A549 (cell line): Measurements from ENCODE around the gene BLMH. TPM values are rescaled to one million over a fixed set of nuclear protein-coding genes. Genes with fewer than 3 reads are reported as not detected.

ENCODE experiments used
- ATAC-seq, 2 experiments: fragments of 200-7000 bp in 1 of 2; fragments of >200 bp in 1 of 2; cut with Nextera tagmentation in 1 of 2; cut with Tn5 transposase in 1 of 2; 3 replicates each; pipeline versions ENCODE4 v1.8.0 to v1.9.1; 2018 to 2020; ENCODE audit warnings: mild to moderate bottlenecking in 1 of 2, moderate library complexity in 1 of 2
- CTCF ChIA-PET: fragments of 300-600 bp; sonication (Branson Sonifier 250); formaldehyde crosslinking; extraction: SDS; loops from one replicate; lab custom pipeline; 2021; ENCODE audit warnings: antibody characterized with exemption, inconsistent platforms; lab: Yijun Ruan, JAX
- POLR2A ChIA-PET: fragments of 350-600 bp; formaldehyde crosslinking; extraction: SDS; loops from one replicate; lab custom pipeline; 2021; ENCODE audit warnings: antibody characterized with exemption, inconsistent platforms; lab: Yijun Ruan, JAX
- DNase-seq, 2 experiments: peaks; one replicate each; pipeline versions ENCODE4 v3.0.0 to v3.0.0-alpha.2; 2011 to 2016; ENCODE audit warnings: low read depth in 1 of 2, low spot score in 1 of 2
- FAIRE-seq: peaks from 2 replicates; lab custom pipeline; 2011; peaks lifted over from hg19 to GRCh38; lab: Jason Lieb, UNC
- H3K27ac ChIP-seq, 2 experiments: fragments of >200 bp; sonication (Bioruptor Twin); formaldehyde crosslinking; 3 replicates each; pipeline ENCODE4 v1.5.1; 2016 to 2017
- H3K4me1 ChIP-seq: fragments of >200 bp; sonication (Bioruptor Twin); formaldehyde crosslinking; 3 replicates; pipeline ENCODE4 v1.6.1; 2016
- H3K4me2 ChIP-seq: fragments of >200 bp; sonication (Bioruptor Twin); formaldehyde crosslinking; 3 replicates; pipeline ENCODE4 v1.6.1; 2016
- H3K4me3 ChIP-seq: fragments of >200 bp; sonication (Bioruptor Twin); formaldehyde crosslinking; 3 replicates; pipeline ENCODE4 v1.5.1; 2016
- H3K9me3 ChIP-seq: fragments of >200 bp; sonication (Bioruptor Twin); formaldehyde crosslinking; 3 replicates; pipeline ENCODE4 v1.6.1; 2016
- BCL3 ChIP-seq: fragments of >200 bp; sonication (Bioruptor Twin); formaldehyde crosslinking; IDR thresholded peaks from 3 replicates; pipeline ENCODE4 v1.6.1; 2016
- CEBPB ChIP-seq, 2 experiments: fragments of >200 bp in 1 of 2; sonication (Bioruptor Twin) in 1 of 2; formaldehyde crosslinking in 1 of 2; IDR thresholded peaks; 2 replicates each; pipeline ENCODE4 v1.6.1; 2012 to 2016
- CHD4 ChIP-seq: fragments of 200-600 bp; sonication (generic); IDR thresholded peaks from 2 replicates; pipeline ENCODE4 v1.6.1; 2016; ENCODE audit warnings: antibody characterized with exemption, mild to moderate bottlenecking, borderline replicate concordance
- E2F6 ChIP-seq: IDR thresholded peaks from 2 replicates; pipeline ENCODE4 v1.6.1; 2012; ENCODE audit warnings: low read depth, borderline replicate concordance
- ESRRA ChIP-seq: fragments of 150-350 bp; IDR thresholded peaks from 2 replicates; pipeline ENCODE4 v1.6.1; 2014; ENCODE audit warnings: mild to moderate bottlenecking, low read length, borderline replicate concordance
- FOSL2 ChIP-seq, 2 experiments: fragments of 450-650 bp in 1 of 2; fragments of >200 bp in 1 of 2; sonication (Bioruptor Twin) in 1 of 2; formaldehyde crosslinking; IDR thresholded peaks; 2 replicates each; pipeline versions ENCODE4 v1.5.0 to v1.6.1; 2016 to 2020; ENCODE audit warnings: mild to moderate bottlenecking in 1 of 2, moderate library complexity in 1 of 2
- FOXS1 ChIP-seq: fragments of 250-450 bp; sonication (Bioruptor Pico); IDR thresholded peaks from 2 replicates; pipeline ENCODE4 v1.5.0; 2020; ENCODE audit warnings: mild to moderate bottlenecking, moderate library complexity
- GATA3 ChIP-seq: IDR thresholded peaks from 2 replicates; pipeline ENCODE4 v1.6.1; 2012; ENCODE audit warnings: borderline replicate concordance
- HDAC2 ChIP-seq: fragments of 200-600 bp; sonication (generic); IDR thresholded peaks from 2 replicates; pipeline ENCODE4 v1.6.1; 2016
- HOXB5 ChIP-seq: fragments of 250-450 bp; sonication (Bioruptor Pico); IDR thresholded peaks from 2 replicates; pipeline ENCODE4 v1.5.0; 2020; ENCODE audit warnings: mild to moderate bottlenecking, moderate library complexity
- JUN ChIP-seq, 2 experiments: fragments of >200 bp; sonication (Bioruptor Twin); formaldehyde crosslinking; IDR thresholded peaks; 2 replicates in 1 of 2; 3 replicates in 1 of 2; pipeline ENCODE4 v1.6.1; 2016 to 2017
- JUNB ChIP-seq: fragments of >200 bp; sonication (Bioruptor Twin); formaldehyde crosslinking; IDR thresholded peaks from 2 replicates; pipeline ENCODE4 v1.6.1; 2016
- KDM5A ChIP-seq: fragments of 200-600 bp; sonication (generic); IDR thresholded peaks from 2 replicates; pipeline ENCODE4 v1.6.1; 2016; ENCODE audit warnings: antibody characterized with exemption, mild to moderate bottlenecking
- MAFK ChIP-seq: fragments of 450-650 bp; IDR thresholded peaks from 2 replicates; pipeline ENCODE4 v1.6.1; 2014; ENCODE audit not compliant: partially characterized antibody
- MAZ ChIP-seq: fragments of 150-350 bp; IDR thresholded peaks from 2 replicates; pipeline ENCODE4 v1.6.1; 2014; ENCODE audit warnings: antibody characterized with exemption, low read depth, low read length, borderline replicate concordance
- MYC ChIP-seq: IDR thresholded peaks from 2 replicates; pipeline ENCODE4 v1.6.1; 2012; ENCODE audit warnings: mild to moderate bottlenecking, inconsistent platforms, low read length, improper control_type of control experiment, borderline replicate concordance
- NR3C1 ChIP-seq: fragments of >200 bp; sonication (Bioruptor Twin); formaldehyde crosslinking; IDR thresholded peaks from 3 replicates; pipeline ENCODE4 v1.6.1; 2017
- PBX3 ChIP-seq: IDR thresholded peaks from 2 replicates; pipeline ENCODE4 v1.6.1; 2012
- POLR2A ChIP-seq: IDR thresholded peaks from 2 replicates; pipeline ENCODE4 v1.6.1; 2012; ENCODE audit warnings: mild to moderate bottlenecking, low read length
- RAD21 ChIP-seq, 2 experiments: fragments of >200 bp in 1 of 2; sonication (Bioruptor Twin) in 1 of 2; formaldehyde crosslinking in 1 of 2; IDR thresholded peaks in 1 of 2; conservative IDR thresholded peaks in 1 of 2; 2 replicates in 1 of 2; 3 replicates in 1 of 2; pipeline ENCODE4 v1.6.1; 2012 to 2018; ENCODE audit warnings: inconsistent platforms in 1 of 2
- RCOR1 ChIP-seq: fragments of 150-350 bp; IDR thresholded peaks from 2 replicates; pipeline ENCODE4 v1.6.1; 2014; ENCODE audit warnings: antibody characterized with exemption, low read length, low read depth
- RFX5 ChIP-seq: fragments of 450-650 bp; IDR thresholded peaks from 2 replicates; pipeline ENCODE4 v1.7.1; 2014; ENCODE audit warnings: antibody characterized with exemption, mild to moderate bottlenecking, moderate library complexity
- RNF2 ChIP-seq: fragments of 200-600 bp; sonication (generic); IDR thresholded peaks from 2 replicates; pipeline ENCODE4 v1.6.1; 2016; ENCODE audit warnings: low read depth, mild to moderate bottlenecking, antibody characterized with exemption, moderate library complexity, borderline replicate concordance
- SMC3 ChIP-seq: fragments of >200 bp; sonication (Bioruptor Twin); formaldehyde crosslinking; IDR thresholded peaks from 3 replicates; pipeline ENCODE4 v1.6.1; 2018; ENCODE audit warnings: inconsistent platforms
- TFCP2L1 ChIP-seq: fragments of 250-450 bp; sonication (Bioruptor Pico); IDR thresholded peaks from 2 replicates; pipeline ENCODE4 v1.5.0; 2021; ENCODE audit warnings: mild to moderate bottlenecking
- ZC3H11A ChIP-seq: fragments of 450-650 bp; IDR thresholded peaks from 2 replicates; pipeline ENCODE4 v1.6.1; 2014; ENCODE audit warnings: antibody characterized with exemption, mild to moderate bottlenecking
- WGBS: methylation state at CpG from one replicate; pipeline ENCODE4 v1.1.6; 2017; ENCODE audit errors: missing lambda C conversion rate; 5-methylcytosine and 5-hydroxymethylcytosine counted together
- polyA minus RNA-seq: library from RNA; depleted of rRNA, polyadenylated mRNA; stranded (reverse); fragments of >200 nt; gene quantifications from 2 replicates; pipeline ENCODE4 v1.2.3, GENCODE V29; 2011; rRNA and poly(A)+ RNA removed
- polyA plus RNA-seq, 4 experiments: library from polyadenylated mRNA; depleted of rRNA in 3 of 4; stranded (reverse); fragments of >200 nt; fragmentation: RNase III in 1 of 4; extraction: RNeasy Plus Mini Kit Qiagen cat#74134 plus additional on column Dnase treatment in 1 of 4; gene quantifications; 2 replicates in 3 of 4; 3 replicates in 1 of 4; pipeline ENCODE4 v1.2.3, GENCODE V29; 2011 to 2017

The BLMH gene
- polyA plus RNA-seq (2011; rRNA removed) (36.4 and 38.5 TPM in 2 replicates), polyA plus RNA-seq (2017; fragmentation: RNase III; extraction: RNeasy Plus Mini Kit Qiagen cat#74134 plus additional on column Dnase treatment) (61.5 to 66.4 TPM (median 62.7 TPM) in 3 replicates), polyA minus RNA-seq (21.5 and 33.7 TPM in 2 replicates)
- 23.5 and 25.1 TPM in 2 replicates for polyA plus RNA-seq (2012; cell fraction: cytosol; rRNA removed)
- polyA plus RNA-seq (2012; cell fraction: nucleus; rRNA removed) = 34.7 and 44.2 TPM in 2 replicates

GRCh38 chr17:30291543-30292285 lies at the start of gene BLMH:
Gene BLMH (minus strand): TSS chr17:30291944. CDS start chr17:30291819, 125 bp downstream.
- peak within 1 kb of the TSS; percentile 82 to 92 for H3K27ac ChIP-seq
- peak within 1 kb of the TSS; percentile 85 for H3K4me2 ChIP-seq
- no peaks in the 10 kb centered on the region for H3K9me3 ChIP-seq
- peak within 1 kb of the TSS; percentile 80 for H3K4me3 ChIP-seq
- ATAC-seq (peak; percentile 86 to 93), FAIRE-seq (no peak), DNase-seq (peak; percentile 79 to 80)
- H3K4me1 ChIP-seq = peaks cover 10% of the 10 kb centered on the region
- WGBS = 6% methylated on average over 19 of the region's 89 CpGs
- TF ChIP-seq E2F6 (peak; percentile 82), CHD4 (no peak), MAZ (peak; percentile 48; the same call in 1 of the 2 replicates), NR3C1 (no peak), BCL3 (peak; percentile 77; the same call in 1 of the 3 replicates), RNF2 (no peak), HOXB5 (CRISPR knock-in tag) (no peak), RAD21 (conservative IDR thresholded peaks at IDR 0.05 in 1 of 2, IDR thresholded peaks at IDR 0.05 in 1 of 2) (peak in 1 of 2 experiments; percentile 14; a peak in 1 of 5 replicates), RFX5 (peak; percentile 52; the same call in 1 of the 2 replicates), MYC (no peak; the same call in 1 of the 2 replicates), JUN (IDR thresholded peaks at IDR 0.05) (peak; percentile 36 to 91; a peak in 3 of 5 replicates), SMC3 (peak; percentile 23; the same call in 1 of the 3 replicates), FOSL2 (IDR thresholded peaks at IDR 0.05) (peak; percentile 37; the same call in 1 of the 2 replicates), FOSL2 (CRISPR knock-in tag; IDR thresholded peaks at IDR 0.05) (peak; percentile 81), FOXS1 (CRISPR knock-in tag) (no peak), GATA3 (0 out of 2 replicates have a peak, but pooled peaks have one; percentile 7), MAFK (peak; percentile 99), KDM5A (peak; percentile 13; the same call in 1 of the 2 replicates), POLR2A (peak; percentile 86), HDAC2 (no peak), ESRRA (no peak)
- CTCF ChIA-PET = interaction anchor here (0.6 to 2.3 kb wide), 14 partner anchors 9 to 198 kb away, joined by 3 to 16 read pairs (median 4); no protein-coding TSS in a partner anchor
- POLR2A ChIA-PET = interaction anchor here (0.7 to 1.8 kb wide), 6 partner anchors 9 to 187 kb away, joined by 3 to 8 read pairs (median 4); no protein-coding TSS in a partner anchor

GRCh38 chr17:30340801-30341356 lies 49.1 kb upstream of the BLMH start:
- POLR2A ChIA-PET = interaction anchor here (1.1 kb wide), 1 partner anchor 260 kb away, joined by 4 read pairs; no protein-coding TSS in a partner anchor
- ATAC-seq = no peak
- H3K9me3 ChIP-seq = no peaks in the 10 kb centered on the region
- TF ChIP-seq RCOR1 (no peak), ZC3H11A (no peak), PBX3 (no peak), JUNB (no peak), KDM5A (no peak), MYC (no peak), JUN (IDR thresholded peaks at IDR 0.05) (no peak), CEBPB (IDR thresholded peaks at IDR 0.05) (no peak), TFCP2L1 (no peak)
- TF ChIP-seq, all 56 proteins: peak for 0
- 46% methylated on average over 6 of the region's 6 CpGs for whole genome bisulfite sequencing
- Histone ChIP-seq H3K4me1 (peaks cover 41% of the 10 kb centered on the region), H3K4me3 (no peak overlapping the region), H3K4me2 (peak overlapping the region; percentile 61), H3K27ac (peak overlapping the region; percentile 64 to 69)
- DNase-seq (no peak), FAIRE-seq (no peak)
- CTCF ChIA-PET = interaction anchor here (0.6 to 7.2 kb wide), 46 partner anchors 8 to 1184 kb away, joined by 3 to 98 read pairs (median 6); partner anchors contain the start of genes CPD and GOSR1
